K562 (cell line): ENCODE results near the gene DPP10. TPM values are rescaled to one million over a fixed set of nuclear protein-coding genes. Genes with fewer than 3 reads are reported as not detected.

Source experiments
- ATAC-seq: fragments of 200-7000 bp; cut with Tn5 transposase; 3 replicates; pipeline ENCODE4 v1.9.1; 2020; ENCODE audit warnings: moderate library complexity
- BruUV-seq: library from RNA; stranded (reverse); fragments of 400-500 nt; replicated peaks from 2 replicates; lab custom pipeline; 2021; lab: Mats Ljungman, UMichigan
- CTCF ChIA-PET: fragments of 300-600 bp; formaldehyde crosslinking; extraction: SDS; loops from one replicate; lab custom pipeline; 2021; ENCODE audit warnings: low intra/inter-chr PET ratio; lab: Yijun Ruan, JAX
- POLR2A ChIA-PET: fragments of 300-600, 350-650 bp; sonication (Branson Sonifier 250); formaldehyde crosslinking; extraction: SDS; loops from one replicate; lab custom pipeline; 2021; ENCODE audit warnings: antibody characterized with exemption, inconsistent platforms; lab: Yijun Ruan, JAX
- DNase-seq, 4 experiments: peaks; one replicate each; pipeline versions ENCODE4 v3.0.0 to v3.0.0-alpha.2; 2011 to 2018; ENCODE audit warnings: low spot score in 3 of 4, mixed read lengths in 3 of 4; ENCODE audit errors: extremely low read depth in 1 of 4
- FAIRE-seq: peaks from 2 replicates; lab custom pipeline; 2011; peaks lifted over from hg19 to GRCh38; lab: Jason Lieb, UNC
- H2AFZ ChIP-seq: 2 replicates; pipeline ENCODE4 v1.6.0; 2011; ENCODE audit warnings: low read depth, low read length, control low read depth, inconsistent platforms
- H3K27ac ChIP-seq: fragments of 200-600 bp; 3 replicates; pipeline ENCODE4 v1.8.0; 2011; ENCODE audit warnings: low read depth, mild to moderate bottlenecking, control low read depth, inconsistent platforms, low read length, moderate library complexity, mixed read lengths; ENCODE audit errors: extremely low read depth
- H3K27me3 ChIP-seq, 2 experiments: fragments of 300-600 bp in 1 of 2; 2 replicates in 1 of 2; 3 replicates in 1 of 2; pipeline versions ENCODE4 v1.6.0 to v1.8.0; 2011; ENCODE audit warnings: inconsistent platforms in 2 of 2, low read length in 2 of 2, mild to moderate bottlenecking in 1 of 2, mixed read lengths in 1 of 2, moderate library complexity in 1 of 2; ENCODE audit not compliant: control insufficient read depth in 2 of 2, insufficient read depth in 2 of 2
- H3K36me3 ChIP-seq: fragments of 300-600 bp; 3 replicates; pipeline ENCODE4 v1.8.0; 2011; ENCODE audit warnings: mild to moderate bottlenecking, low read length, inconsistent platforms; ENCODE audit not compliant: control insufficient read depth, insufficient read depth
- H3K4me1 ChIP-seq, 2 experiments: fragments of 200-600 bp in 1 of 2; replicated peaks in 1 of 2; 2 replicates in 1 of 2; 3 replicates in 1 of 2; pipeline versions ENCODE4 v1.5.1 to v1.8.0; 2011; ENCODE audit warnings: inconsistent platforms in 2 of 2, low read length in 2 of 2, mild to moderate bottlenecking in 1 of 2, mixed read lengths in 1 of 2, moderate library complexity in 1 of 2; ENCODE audit not compliant: control insufficient read depth in 2 of 2, insufficient read depth in 2 of 2
- H3K4me2 ChIP-seq: 2 replicates; pipeline ENCODE4 v1.6.1; 2011; ENCODE audit warnings: low read length, control low read depth, inconsistent platforms, mixed read lengths; ENCODE audit not compliant: insufficient read depth
- H3K4me3 ChIP-seq: fragments of 200-600 bp; sonication (generic), shearing (Covaris generic); 2 replicates; pipeline ENCODE4 v1.5.1; 2016; ENCODE audit warnings: control low read depth, inconsistent platforms
- H3K79me2 ChIP-seq: fragments of 200-600 bp; 3 replicates; pipeline ENCODE4 v1.8.0; 2011; ENCODE audit warnings: low read length, inconsistent platforms; ENCODE audit not compliant: control insufficient read depth, insufficient read depth
- H3K9ac ChIP-seq, 2 experiments: 2 replicates each; pipeline versions ENCODE4 v1.6.0 to v1.6.1; 2011; ENCODE audit warnings: low read depth in 2 of 2, low read length in 2 of 2, control low read depth in 1 of 2, inconsistent platforms in 1 of 2, mild to moderate bottlenecking in 1 of 2, mixed read lengths in 1 of 2; ENCODE audit not compliant: insufficient read depth in 1 of 2
- H3K9me1 ChIP-seq: one replicate; pipeline ENCODE4 v1.6.0; 2011; ENCODE audit warnings: inconsistent platforms, mild to moderate bottlenecking, low read length, moderate library complexity; ENCODE audit not compliant: control insufficient read depth, insufficient read depth
- H3K9me3 ChIP-seq: replicated peaks from 2 replicates; pipeline ENCODE4 v1.5.1; 2011; ENCODE audit warnings: low read depth, low read length, inconsistent platforms; ENCODE audit not compliant: control insufficient read depth, insufficient read depth
- H4K20me1 ChIP-seq: replicated peaks from 2 replicates; pipeline ENCODE4 v1.6.1; 2011; ENCODE audit warnings: low read length, inconsistent platforms, mixed read lengths; ENCODE audit not compliant: control insufficient read depth, insufficient read depth
- CHD4 ChIP-seq: fragments of 200-600 bp; sonication (generic); IDR thresholded peaks from 3 replicates; pipeline ENCODE4 v1.6.1; 2012; ENCODE audit warnings: low read depth, mild to moderate bottlenecking, mixed read lengths, low read length, inconsistent platforms; ENCODE audit not compliant: insufficient read depth, insufficient replicate concordance, poor library complexity, severe bottlenecking
- FOXJ2 ChIP-seq: fragments of 200-800 bp; sonication (Bioruptor generic); IDR thresholded peaks from 2 replicates; pipeline ENCODE4 v1.6.1; 2016; ENCODE audit warnings: missing genetic modification characterization, missing compliant biosample characterization
- GABPB1 ChIP-seq: sonication (generic); formaldehyde crosslinking; IDR thresholded peaks from 2 replicates; pipeline ENCODE4 v1.8.0; 2022; ENCODE audit warnings: mild to moderate bottlenecking, missing genetic modification reagents
- LCOR ChIP-seq: sonication (generic); formaldehyde crosslinking; IDR thresholded peaks from 2 replicates; pipeline ENCODE4 v1.8.0; 2022; ENCODE audit warnings: mild to moderate bottlenecking, missing genetic modification reagents
- PHF8 ChIP-seq: fragments of 200-600 bp; sonication (generic); IDR thresholded peaks from 2 replicates; pipeline ENCODE4 v1.6.1; 2012; ENCODE audit warnings: mixed run types, mild to moderate bottlenecking, inconsistent platforms, low read length, moderate library complexity, borderline replicate concordance
- RBBP5 ChIP-seq: fragments of 200-600 bp; sonication (generic); IDR thresholded peaks from 2 replicates; pipeline ENCODE4 v1.6.1; 2012; ENCODE audit warnings: borderline replicate concordance, mild to moderate bottlenecking, low read length, control low read depth, inconsistent platforms; ENCODE audit not compliant: insufficient read depth, poor library complexity, severe bottlenecking
- SP2 ChIP-seq: IDR thresholded peaks from 2 replicates; pipeline ENCODE4 v1.6.1; 2011; ENCODE audit warnings: mild to moderate bottlenecking, low read depth, low read length, moderate library complexity; ENCODE audit not compliant: poor library complexity, severe bottlenecking; ENCODE audit errors: extremely low read depth
- ZFP30 ChIP-seq: fragments of 250-450 bp; sonication (Bioruptor Pico); IDR thresholded peaks from 2 replicates; pipeline ENCODE4 v1.8.0; 2022; ENCODE audit warnings: moderate library complexity, mild to moderate bottlenecking, inconsistent platforms, borderline replicate concordance
- WGBS: fragments of 100-300 bp; shearing (Covaris generic); methylation state at CpG from one replicate; pipeline ENCODE4 v1.1.6; 2016; ENCODE audit warnings: low coverage, mixed read lengths; ENCODE audit not compliant: insufficient coverage; ENCODE audit errors: missing lambda C conversion rate; 5-methylcytosine and 5-hydroxymethylcytosine counted together
- in situ Hi-C: fragments of 300-500 bp; cut with MboI; formaldehyde crosslinking; loops from 4 replicates; pipeline ENCODE4 v1.15.0; 2018; ENCODE audit warnings: inconsistent platforms, mixed read lengths
- intact Hi-C: fragments of 100-400 bp; cut with micrococcal nuclease; formaldehyde crosslinking; loops from 2 replicates; pipeline ENCODE4 v1.14.2; 2022
- polyA plus RNA-seq, 8 experiments: library from polyadenylated mRNA; depleted of rRNA in 4 of 8; stranded (reverse) in 5 of 8; unstranded in 3 of 8; fragments of >200 nt; fragmentation: Nextera tagmentation in 2 of 8; fragmentation: Illumina TruSeq in 1 of 8; extraction: Ambion mirVana in 2 of 8; extraction: Trizol in 1 of 8; gene quantifications; 2 replicates each; pipeline versions ENCODE4 v1.2.1 to v1.2.3, GENCODE V29; 2011 to 2014; ENCODE audit warnings: inconsistent platforms in 1 of 8, missing spikeins in 1 of 8
- total RNA-seq, 7 experiments: library from RNA; depleted of rRNA in 6 of 7; stranded (reverse); fragments of >200 nt in 6 of 7; fragmentation: Illumina TruSeq in 2 of 7; extraction: Trizol in 2 of 7; gene quantifications; 2 replicates each; pipeline versions ENCODE4 v1.2.1 to v1.2.3, GENCODE V29; 2011 to 2021; ENCODE audit warnings: low replicate concordance in 1 of 7
- TF ChIP-seq, protein P1 (sequence below): conservative IDR thresholded peaks from 2 replicates; pipeline ENCODE4 v1.6.1; 2011; ENCODE audit warnings: low read depth, mild to moderate bottlenecking, low read length; ENCODE audit not compliant: control insufficient read depth
- TF ChIP-seq, protein P2 (sequence below), 2 experiments: IDR thresholded peaks in 1 of 2; conservative IDR thresholded peaks in 1 of 2; 2 replicates each; pipeline ENCODE4 v1.6.1; 2016; ENCODE audit warnings: low read depth in 2 of 2, mild to moderate bottlenecking in 1 of 2, missing compliant biosample characterization in 1 of 2, missing genetic modification characterization in 1 of 2, moderate library complexity in 1 of 2
- TF ChIP-seq, protein P3 (sequence below): fragments of 250-450 bp; sonication (Bioruptor Pico); IDR thresholded peaks from 2 replicates; pipeline ENCODE4 v1.5.0; 2021
- TF ChIP-seq, protein P4 (sequence below): fragments of 250-450 bp; sonication (Bioruptor Pico); IDR thresholded peaks from 2 replicates; pipeline ENCODE4 v1.8.0; 2022; ENCODE audit warnings: moderate library complexity, mild to moderate bottlenecking, inconsistent platforms
- TF ChIP-seq, protein P5 (sequence below), 2 experiments: fragments of 450-650 bp in 1 of 2; sonication (generic) in 1 of 2; formaldehyde crosslinking; conservative IDR thresholded peaks; 2 replicates each; pipeline versions ENCODE4 v1.4.0 to v1.8.1; 2020 to 2022; ENCODE audit warnings: mild to moderate bottlenecking in 1 of 2, missing genetic modification reagents in 1 of 2

The DPP10 gene
- total and polyA plus RNA-seq, 9 of the 15 experiments (the other 6 are each of a cell fraction or from before 2014, with no cell fraction given) = not detected

DNA sequence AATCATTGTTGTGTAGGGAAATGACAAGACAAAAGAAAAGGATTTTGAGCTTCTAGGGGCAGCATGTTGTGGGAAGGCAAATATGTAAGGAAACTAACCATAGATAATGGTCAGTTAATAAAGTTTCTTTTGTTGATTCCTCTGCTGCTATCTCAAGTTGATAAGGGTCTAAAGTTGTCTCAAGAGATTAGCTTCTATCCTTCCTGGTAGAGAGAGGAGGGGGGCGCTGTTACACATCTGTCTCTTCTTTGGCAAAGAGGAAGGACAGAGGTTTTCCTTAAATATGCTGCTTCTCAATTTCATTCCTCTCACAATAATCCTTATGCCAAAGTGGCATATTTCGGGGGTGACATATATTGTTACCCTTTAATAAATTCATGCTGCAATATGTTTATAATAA is 944.0 kb downstream of the DPP10 start:
- Histone ChIP-seq H3K9me1 (no peaks in the 10 kb centered on the region), H3K4me3 (no peak overlapping the region), H3K79me2 (no peaks in the 10 kb centered on the region), H3K27me3 (no peaks in the 10 kb centered on the region), H3K27ac (no peak overlapping the region), H4K20me1 (no peaks in the 10 kb centered on the region), H3K36me3 (no peaks in the 10 kb centered on the region), H2AFZ (no peak overlapping the region), H3K4me2 (no peak overlapping the region), H3K4me1 (no peaks in the 10 kb centered on the region), H3K9ac (no peak overlapping the region), H3K9me3 (no peaks in the 10 kb centered on the region)
- ChIA-PET POLR2A (no interaction called here), CTCF (interaction anchor here (0.9 kb wide), 1 partner anchor 356 kb away, joined by 5 read pairs; no protein-coding TSS in a partner anchor)
- FAIRE-seq (no peak), ATAC-seq (no peak), DNase-seq (no peak)
- intact Hi-C loops = no loop called here
- in situ Hi-C loops = no loop called here
- WGBS = 0% methylated on average over 2 of the region's 2 CpGs
- no TSS peak for BruUV-seq
- TF ChIP-seq, protein P1, sequence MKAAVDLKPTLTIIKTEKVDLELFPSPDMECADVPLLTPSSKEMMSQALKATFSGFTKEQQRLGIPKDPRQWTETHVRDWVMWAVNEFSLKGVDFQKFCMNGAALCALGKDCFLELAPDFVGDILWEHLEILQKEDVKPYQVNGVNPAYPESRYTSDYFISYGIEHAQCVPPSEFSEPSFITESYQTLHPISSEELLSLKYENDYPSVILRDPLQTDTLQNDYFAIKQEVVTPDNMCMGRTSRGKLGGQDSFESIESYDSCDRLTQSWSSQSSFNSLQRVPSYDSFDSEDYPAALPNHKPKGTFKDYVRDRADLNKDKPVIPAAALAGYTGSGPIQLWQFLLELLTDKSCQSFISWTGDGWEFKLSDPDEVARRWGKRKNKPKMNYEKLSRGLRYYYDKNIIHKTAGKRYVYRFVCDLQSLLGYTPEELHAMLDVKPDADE = no peak
- no peak for TF ChIP-seq LCOR (CRISPR knock-in tag)
- TF ChIP-seq, protein P2, sequence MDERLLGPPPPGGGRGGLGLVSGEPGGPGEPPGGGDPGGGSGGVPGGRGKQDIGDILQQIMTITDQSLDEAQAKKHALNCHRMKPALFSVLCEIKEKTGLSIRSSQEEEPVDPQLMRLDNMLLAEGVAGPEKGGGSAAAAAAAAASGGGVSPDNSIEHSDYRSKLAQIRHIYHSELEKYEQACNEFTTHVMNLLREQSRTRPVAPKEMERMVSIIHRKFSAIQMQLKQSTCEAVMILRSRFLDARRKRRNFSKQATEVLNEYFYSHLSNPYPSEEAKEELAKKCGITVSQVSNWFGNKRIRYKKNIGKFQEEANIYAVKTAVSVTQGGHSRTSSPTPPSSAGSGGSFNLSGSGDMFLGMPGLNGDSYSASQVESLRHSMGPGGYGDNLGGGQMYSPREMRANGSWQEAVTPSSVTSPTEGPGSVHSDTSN (CRISPR knock-in tag; IDR thresholded peaks at IDR 0.05; ENCODE audit: low read depth) = no peak
- TF ChIP-seq, protein P2 (tag; conservative IDR thresholded peaks at IDR 0.05; ENCODE audit: low read depth) = no peak
- TF ChIP-seq ZFP30 (CRISPR knock-in tag) = no peak
- TF ChIP-seq CHD4 = no peak
- no peak for TF ChIP-seq GABPB1 (CRISPR knock-in tag)
- no peak for TF ChIP-seq PHF8
- TF ChIP-seq FOXJ2 (tag) = no peak
- no peak for TF ChIP-seq SP2
- TF ChIP-seq, protein P3, sequence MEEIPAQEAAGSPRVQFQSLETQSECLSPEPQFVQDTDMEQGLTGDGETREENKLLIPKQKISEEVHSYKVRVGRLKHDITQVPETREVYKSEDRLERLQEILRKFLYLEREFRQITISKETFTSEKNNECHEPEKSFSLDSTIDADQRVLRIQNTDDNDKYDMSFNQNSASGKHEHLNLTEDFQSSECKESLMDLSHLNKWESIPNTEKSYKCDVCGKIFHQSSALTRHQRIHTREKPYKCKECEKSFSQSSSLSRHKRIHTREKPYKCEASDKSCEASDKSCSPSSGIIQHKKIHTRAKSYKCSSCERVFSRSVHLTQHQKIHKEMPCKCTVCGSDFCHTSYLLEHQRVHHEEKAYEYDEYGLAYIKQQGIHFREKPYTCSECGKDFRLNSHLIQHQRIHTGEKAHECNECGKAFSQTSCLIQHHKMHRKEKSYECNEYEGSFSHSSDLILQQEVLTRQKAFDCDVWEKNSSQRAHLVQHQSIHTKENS (CRISPR knock-in tag) = no peak
- TF ChIP-seq, protein P4, sequence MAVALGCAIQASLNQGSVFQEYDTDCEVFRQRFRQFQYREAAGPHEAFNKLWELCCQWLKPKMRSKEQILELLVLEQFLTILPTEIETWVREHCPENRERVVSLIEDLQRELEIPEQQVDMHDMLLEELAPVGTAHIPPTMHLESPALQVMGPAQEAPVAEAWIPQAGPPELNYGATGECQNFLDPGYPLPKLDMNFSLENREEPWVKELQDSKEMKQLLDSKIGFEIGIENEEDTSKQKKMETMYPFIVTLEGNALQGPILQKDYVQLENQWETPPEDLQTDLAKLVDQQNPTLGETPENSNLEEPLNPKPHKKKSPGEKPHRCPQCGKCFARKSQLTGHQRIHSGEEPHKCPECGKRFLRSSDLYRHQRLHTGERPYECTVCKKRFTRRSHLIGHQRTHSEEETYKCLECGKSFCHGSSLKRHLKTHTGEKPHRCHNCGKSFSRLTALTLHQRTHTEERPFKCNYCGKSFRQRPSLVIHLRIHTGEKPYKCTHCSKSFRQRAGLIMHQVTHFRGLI = no peak
- TF ChIP-seq, protein P5, sequence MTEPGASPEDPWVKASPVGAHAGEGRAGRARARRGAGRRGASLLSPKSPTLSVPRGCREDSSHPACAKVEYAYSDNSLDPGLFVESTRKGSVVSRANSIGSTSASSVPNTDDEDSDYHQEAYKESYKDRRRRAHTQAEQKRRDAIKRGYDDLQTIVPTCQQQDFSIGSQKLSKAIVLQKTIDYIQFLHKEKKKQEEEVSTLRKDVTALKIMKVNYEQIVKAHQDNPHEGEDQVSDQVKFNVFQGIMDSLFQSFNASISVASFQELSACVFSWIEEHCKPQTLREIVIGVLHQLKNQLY (CRISPR knock-in tag; conservative IDR thresholded peaks at IDR 0.05) = no peak
- no peak for TF ChIP-seq RBBP5
